ENCODE measurements around the gene ZDHHC8.
"Not testable (repeated sequence)": the region's sequence is repeated elsewhere in the genome, so short reads cannot be mapped to it uniquely, and the experiment has no call there.

Gene ZDHHC8

DNA sequence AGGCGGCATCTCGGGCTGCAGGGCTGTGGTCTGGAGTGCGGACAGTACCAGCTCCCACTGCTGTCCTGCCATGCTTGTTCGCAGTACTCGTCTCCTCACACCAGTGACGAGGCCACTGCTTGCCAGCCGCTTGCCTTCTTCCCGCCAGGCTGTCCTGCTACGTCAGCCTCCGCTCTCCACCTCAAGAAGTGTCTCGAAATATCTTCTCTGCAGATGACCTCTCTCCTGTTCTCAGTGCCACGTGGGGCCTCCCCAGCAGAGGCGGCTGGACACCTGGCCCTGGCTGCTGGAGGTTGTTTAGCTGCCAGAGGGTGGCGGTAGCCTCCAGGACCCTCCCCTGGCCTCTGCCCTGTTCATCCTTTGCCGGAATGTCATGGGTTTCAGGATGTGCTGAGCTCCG lies 22.3 kb downstream of the ZDHHC8 start:
- no peaks in the 10 kb centered on the region for H3K36me3 ChIP-seq (ENCODE audit: control insufficient read depth, insufficient read depth, low read length, severe bottlenecking)
- no peak overlapping the region for H3K4me3 ChIP-seq (ENCODE audit: low read length)
- H3K4me1 ChIP-seq (ENCODE audit: control insufficient read depth, insufficient read depth, low read length), result no peaks in the 10 kb centered on the region
- H3K9ac ChIP-seq (ENCODE audit: low read length), result no peak overlapping the region
- no peak for DNase-seq (ENCODE audit: low read depth)
- H3K27me3 ChIP-seq (replicated peaks; ENCODE audit: control insufficient read depth, insufficient read depth, low read length), result peaks cover 16% of the 10 kb centered on the region
- no peaks in the 10 kb centered on the region for H3K9me3 ChIP-seq (ENCODE audit: control insufficient read depth, low read length)

DNA sequence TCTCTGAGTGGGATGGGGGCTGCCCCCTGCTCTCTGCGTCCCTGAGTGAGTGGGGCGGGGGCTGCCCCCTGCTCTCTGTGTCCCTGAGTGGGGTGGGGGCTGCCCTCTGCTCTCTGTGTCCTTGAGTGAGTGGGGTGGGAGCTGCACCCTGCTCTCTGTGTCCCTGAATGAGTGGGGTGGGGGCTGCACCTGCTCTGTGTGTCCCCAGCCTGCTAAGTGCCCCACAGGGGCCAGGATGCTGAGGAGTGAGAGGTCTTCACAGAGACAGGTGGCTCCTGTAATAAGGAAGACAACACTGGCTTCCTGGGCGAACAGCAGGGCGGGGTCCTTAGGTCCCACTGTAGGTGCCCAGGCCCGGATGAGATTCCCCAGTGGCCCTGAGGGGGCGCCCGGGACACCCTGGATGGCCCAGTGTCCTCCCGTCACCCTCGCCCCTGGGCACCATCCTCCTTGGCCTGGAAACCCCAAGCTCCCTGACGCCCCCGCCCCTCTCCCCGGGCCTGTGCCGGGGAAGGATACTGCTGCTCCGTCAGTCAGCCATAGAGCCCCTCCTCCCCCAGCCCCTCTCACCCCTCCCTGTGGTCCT lies 23.1 kb downstream of the ZDHHC8 start:
- DNase-seq (ENCODE audit: low read depth), result no peak
- Histone ChIP-seq H3K36me3 (ENCODE audit: control insufficient read depth, insufficient read depth, low read length, severe bottlenecking) (no peaks in the 10 kb centered on the region), H3K4me1 (ENCODE audit: control insufficient read depth, insufficient read depth, low read length) (no peaks in the 10 kb centered on the region), H3K9ac (ENCODE audit: low read length) (no peak overlapping the region), H3K27me3 (replicated peaks; ENCODE audit: control insufficient read depth, insufficient read depth, low read length) (peaks cover 16% of the 10 kb centered on the region), H3K9me3 (ENCODE audit: control insufficient read depth, low read length) (no peaks in the 10 kb centered on the region), H3K4me3 (ENCODE audit: low read length) (no peak overlapping the region)

DNA sequence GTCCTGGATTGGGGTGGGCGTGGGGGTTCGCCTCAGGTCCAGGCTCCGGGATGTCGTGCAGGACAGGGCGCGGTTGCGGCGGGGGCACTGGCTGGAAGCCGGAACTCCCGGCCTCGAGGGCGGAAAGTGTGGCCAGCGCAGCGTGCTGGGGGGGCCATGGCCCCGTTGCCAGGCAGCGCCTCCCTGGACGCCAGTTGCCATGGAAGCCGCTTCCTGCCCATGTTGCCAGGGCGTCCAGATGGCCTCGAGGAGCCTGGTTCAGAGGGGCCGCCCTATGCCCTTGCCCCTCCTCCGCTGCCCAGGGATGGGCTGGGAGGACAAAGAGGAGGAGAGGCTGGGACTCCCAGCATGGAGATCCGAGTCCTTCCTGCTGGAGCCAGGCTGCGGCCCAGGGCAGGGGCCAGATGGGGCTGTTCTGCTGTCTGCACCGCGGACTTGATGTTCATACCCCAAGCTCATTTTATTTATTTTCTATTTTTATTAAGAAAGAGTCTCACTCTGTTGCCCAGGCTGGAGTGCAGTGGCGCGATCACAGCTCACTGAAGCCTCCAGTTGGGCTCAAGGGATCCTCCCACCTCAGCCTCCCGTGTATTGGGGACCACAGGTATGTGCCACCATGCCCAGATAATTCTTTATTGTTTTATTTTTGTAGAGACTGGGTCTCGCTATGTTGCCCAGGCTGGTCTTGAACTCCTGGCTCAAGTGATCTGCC lies 23.9 kb downstream of the ZDHHC8 start:
- no peak overlapping the region for H3K9ac ChIP-seq (ENCODE audit: low read length)
- no peaks in the 10 kb centered on the region for H3K36me3 ChIP-seq (ENCODE audit: control insufficient read depth, insufficient read depth, low read length, severe bottlenecking)
- no peak overlapping the region for H3K4me3 ChIP-seq (ENCODE audit: low read length)
- no peaks in the 10 kb centered on the region for H3K4me1 ChIP-seq (ENCODE audit: control insufficient read depth, insufficient read depth, low read length)
- H3K27me3 ChIP-seq (replicated peaks; ENCODE audit: control insufficient read depth, insufficient read depth, low read length), result peaks cover 21% of the 10 kb centered on the region
- peak; percentile 64 for DNase-seq (ENCODE audit: low read depth)
- no peaks in the 10 kb centered on the region for H3K9me3 ChIP-seq (ENCODE audit: control insufficient read depth, low read length)

DNA sequence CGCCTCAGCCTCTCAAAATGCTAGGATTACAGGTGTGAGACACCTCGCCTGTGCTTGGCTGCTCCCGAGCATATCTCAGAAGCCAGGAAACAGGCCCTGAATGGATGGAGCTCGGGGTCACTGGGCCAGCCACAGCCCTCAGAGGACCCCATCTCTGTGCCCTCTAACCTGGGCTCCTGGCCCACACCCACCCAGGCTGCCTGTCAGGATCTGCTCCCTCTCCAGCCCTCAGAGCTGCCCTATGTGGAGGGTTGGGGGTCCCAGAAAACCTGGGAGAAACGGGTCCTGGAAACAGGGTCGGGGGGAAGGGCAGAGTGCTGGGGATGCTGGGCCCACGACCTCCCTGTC lies 24.4 kb downstream of the ZDHHC8 start:
- H3K27me3 ChIP-seq (replicated peaks; ENCODE audit: control insufficient read depth, insufficient read depth, low read length), result peaks cover 25% of the 10 kb centered on the region
- H3K4me3 ChIP-seq (ENCODE audit: low read length), result no peak overlapping the region
- H3K9ac ChIP-seq (ENCODE audit: low read length), result no peak overlapping the region
- no peaks in the 10 kb centered on the region for H3K36me3 ChIP-seq (ENCODE audit: control insufficient read depth, insufficient read depth, low read length, severe bottlenecking)
- DNase-seq (ENCODE audit: low read depth), result no peak
- H3K9me3 ChIP-seq (ENCODE audit: control insufficient read depth, low read length), result no peaks in the 10 kb centered on the region
- no peaks in the 10 kb centered on the region for H3K4me1 ChIP-seq (ENCODE audit: control insufficient read depth, insufficient read depth, low read length)

DNA sequence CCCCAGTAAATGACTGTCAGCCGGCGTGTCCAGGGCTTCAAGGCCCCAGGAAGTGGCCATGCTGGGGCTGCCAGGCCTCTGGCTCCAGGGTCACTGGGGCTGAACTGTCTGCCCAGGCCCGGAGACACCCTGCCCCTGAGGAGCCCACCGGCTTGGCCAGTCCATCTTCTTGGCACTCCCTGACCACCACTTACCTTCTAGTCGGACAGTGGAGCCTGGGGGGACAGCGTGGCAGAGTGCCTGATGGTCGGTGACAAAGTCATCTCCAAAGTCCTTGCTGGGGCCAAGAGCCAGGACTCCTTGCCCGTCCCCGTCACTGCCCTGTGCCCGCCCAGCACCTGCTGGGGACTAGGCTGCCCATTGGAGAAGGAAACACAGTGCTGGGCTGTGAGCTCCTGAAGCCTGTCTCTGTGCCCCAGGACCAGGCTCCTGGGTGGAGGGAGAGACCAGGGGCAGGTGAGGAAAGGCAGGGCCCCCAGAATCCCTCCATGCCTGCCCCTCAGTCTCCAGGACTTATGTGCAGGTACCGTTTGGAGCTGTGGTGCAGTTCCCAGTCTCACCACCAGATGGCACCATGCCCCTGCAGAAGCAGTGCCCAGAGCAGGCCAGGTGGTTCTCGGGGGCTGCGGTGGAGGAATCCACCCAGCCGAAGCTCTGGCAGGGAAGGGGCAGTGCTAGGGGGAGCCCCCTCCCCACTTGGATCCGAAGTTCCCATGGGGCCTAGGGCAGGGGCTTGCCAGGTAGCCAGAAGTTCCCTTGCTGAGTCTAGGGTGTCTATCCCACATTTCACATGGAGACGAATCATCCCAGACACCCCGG lies 25.2 kb downstream of the ZDHHC8 start:
- no peak overlapping the region for H3K4me3 ChIP-seq (ENCODE audit: low read length)
- DNase-seq (ENCODE audit: low read depth), result peak; percentile 84
- H3K9ac ChIP-seq (ENCODE audit: low read length), result no peak overlapping the region
- H3K36me3 ChIP-seq (ENCODE audit: control insufficient read depth, insufficient read depth, low read length, severe bottlenecking), result no peaks in the 10 kb centered on the region
- H3K27me3 ChIP-seq (replicated peaks; ENCODE audit: control insufficient read depth, insufficient read depth, low read length), result peaks cover 29% of the 10 kb centered on the region
- H3K4me1 ChIP-seq (ENCODE audit: control insufficient read depth, insufficient read depth, low read length), result no peaks in the 10 kb centered on the region
- no peaks in the 10 kb centered on the region for H3K9me3 ChIP-seq (ENCODE audit: control insufficient read depth, low read length)

DNA sequence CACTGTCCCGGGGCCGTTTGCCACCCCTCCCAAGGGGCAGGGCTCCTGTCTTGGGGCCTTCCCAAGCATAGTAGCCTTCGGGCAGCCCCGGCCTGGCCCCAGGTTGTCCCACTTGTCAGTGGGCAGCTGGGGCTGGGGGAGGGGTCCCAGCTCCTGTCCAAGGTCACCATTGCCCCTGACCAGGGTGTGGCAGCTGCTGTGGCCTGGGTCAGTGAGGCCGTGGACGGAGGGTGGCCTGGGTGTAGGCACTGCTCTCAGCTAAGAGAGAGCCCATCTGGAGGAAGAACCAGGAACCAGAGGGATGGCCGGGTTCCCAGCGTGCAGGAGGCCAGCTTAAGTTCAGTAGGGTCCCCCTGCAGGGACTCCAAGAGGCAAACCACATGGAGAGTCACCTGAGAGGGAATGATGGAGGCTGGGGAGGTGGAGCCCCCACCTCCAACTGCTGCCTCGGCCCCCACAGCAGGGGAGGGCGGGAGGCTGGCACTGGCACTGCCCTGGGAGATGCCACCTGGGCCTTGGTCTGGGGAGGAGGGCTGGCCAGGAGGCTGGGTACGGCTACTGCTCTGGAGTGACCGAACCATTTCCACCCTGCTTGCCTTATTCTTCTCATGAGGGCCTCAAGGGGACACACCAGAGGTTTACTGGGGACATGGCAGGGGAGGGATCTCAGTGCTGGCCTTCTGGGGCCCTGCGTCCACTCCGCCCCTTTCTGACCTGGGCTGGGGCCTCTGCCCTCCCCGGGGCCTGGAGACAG lies 26.0 kb downstream of the ZDHHC8 start:
- no peak overlapping the region for H3K9ac ChIP-seq (ENCODE audit: low read length)
- no peaks in the 10 kb centered on the region for H3K4me1 ChIP-seq (ENCODE audit: control insufficient read depth, insufficient read depth, low read length)
- DNase-seq (ENCODE audit: low read depth), result no peak
- H3K36me3 ChIP-seq (ENCODE audit: control insufficient read depth, insufficient read depth, low read length, severe bottlenecking), result no peaks in the 10 kb centered on the region
- H3K4me3 ChIP-seq (ENCODE audit: low read length), result no peak overlapping the region
- no peaks in the 10 kb centered on the region for H3K9me3 ChIP-seq (ENCODE audit: control insufficient read depth, low read length)
- H3K27me3 ChIP-seq (replicated peaks; ENCODE audit: control insufficient read depth, insufficient read depth, low read length), result peaks cover 29% of the 10 kb centered on the region

DNA sequence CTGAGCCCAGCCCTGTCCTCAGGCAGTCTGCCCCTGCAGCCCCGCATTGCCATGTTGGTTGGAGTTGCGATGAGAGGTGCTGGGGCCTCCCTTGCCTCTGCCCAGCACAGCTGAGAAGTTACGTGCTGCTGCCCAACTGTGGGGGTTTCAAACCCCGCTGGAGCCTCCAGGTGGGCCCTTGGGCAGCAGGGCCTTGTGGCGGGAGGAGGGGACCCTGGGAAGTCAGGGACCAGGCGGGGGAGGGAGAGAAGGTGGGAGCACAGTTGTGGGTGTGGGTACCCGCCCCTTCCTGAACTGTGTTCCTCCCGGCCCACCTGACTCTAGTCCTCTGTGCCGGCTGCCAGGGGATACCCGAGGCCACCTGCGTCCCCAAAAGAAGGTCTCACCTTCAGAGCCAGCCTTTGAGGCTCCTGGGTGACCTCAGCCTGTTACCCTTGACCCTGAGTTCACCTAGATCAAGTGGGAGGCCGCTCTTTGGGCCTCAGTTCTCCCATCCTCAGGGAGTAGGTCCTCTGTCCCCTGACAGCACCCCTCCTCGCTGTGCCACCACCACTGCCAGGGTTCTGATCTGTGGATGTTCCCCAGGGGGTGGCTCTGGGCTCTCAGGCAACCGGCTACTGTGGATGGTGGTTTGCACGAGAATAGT lies 26.9 kb downstream of the ZDHHC8 start:
- Histone ChIP-seq H3K4me1 (ENCODE audit: control insufficient read depth, insufficient read depth, low read length) (no peaks in the 10 kb centered on the region), H3K9ac (ENCODE audit: low read length) (no peak overlapping the region), H3K4me3 (ENCODE audit: low read length) (no peak overlapping the region), H3K27me3 (replicated peaks; ENCODE audit: control insufficient read depth, insufficient read depth, low read length) (peaks cover 29% of the 10 kb centered on the region), H3K36me3 (ENCODE audit: control insufficient read depth, insufficient read depth, low read length, severe bottlenecking) (no peaks in the 10 kb centered on the region), H3K9me3 (ENCODE audit: control insufficient read depth, low read length) (no peaks in the 10 kb centered on the region)
- DNase-seq (ENCODE audit: low read depth), result no peak

DNA sequence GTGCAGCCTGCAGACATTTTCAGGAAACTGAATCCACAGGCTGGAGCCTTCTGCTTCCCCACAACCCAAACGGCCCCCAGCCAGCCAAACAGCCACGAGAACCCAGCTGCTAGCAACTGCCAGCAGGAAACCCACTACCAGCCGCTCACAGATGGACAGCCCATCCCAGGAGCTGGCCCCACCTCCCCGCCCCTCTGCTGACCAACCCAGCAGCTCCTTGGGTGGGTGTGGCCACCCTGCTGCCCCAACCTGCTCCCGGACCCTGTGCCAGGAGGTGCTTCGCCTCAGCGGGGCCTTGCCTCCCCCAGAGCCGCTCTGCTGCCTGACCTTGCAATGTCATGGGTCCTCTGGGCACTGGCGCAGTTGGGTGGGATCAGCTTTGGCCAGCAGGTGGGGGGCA lies 27.5 kb downstream of the ZDHHC8 start:
- peaks cover 29% of the 10 kb centered on the region for H3K27me3 ChIP-seq (replicated peaks; ENCODE audit: control insufficient read depth, insufficient read depth, low read length)

DNA sequence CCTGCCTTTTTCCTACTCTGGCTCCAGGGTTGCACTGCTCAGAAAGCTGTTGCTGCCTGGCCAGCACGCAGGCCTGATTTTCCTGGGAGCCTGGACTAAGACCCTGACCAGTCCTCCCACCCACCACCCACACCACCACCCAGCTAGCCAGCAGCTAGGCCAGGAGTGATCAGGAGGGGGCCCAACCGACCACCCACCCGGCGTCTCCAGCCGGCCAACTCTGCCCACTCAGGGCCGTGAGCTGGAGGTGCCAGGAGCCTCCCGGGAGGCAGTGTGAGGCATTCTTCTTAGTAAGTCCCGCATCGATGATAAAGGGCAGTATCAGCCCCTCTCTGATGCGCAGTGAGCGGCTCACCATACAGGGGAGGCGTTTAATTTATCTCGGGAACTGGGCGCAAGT lies 27.9 kb downstream of the ZDHHC8 start:
- not testable (repeated sequence) for DNase-seq (ENCODE audit: low read depth); H3K9ac ChIP-seq (ENCODE audit: low read length); H3K9me3 ChIP-seq (ENCODE audit: control insufficient read depth, low read length); H3K4me1 ChIP-seq (ENCODE audit: control insufficient read depth, insufficient read depth, low read length); H3K4me3 ChIP-seq (ENCODE audit: low read length); H3K36me3 ChIP-seq (ENCODE audit: control insufficient read depth, insufficient read depth, low read length, severe bottlenecking)
- H3K27me3 ChIP-seq (replicated peaks; ENCODE audit: control insufficient read depth, insufficient read depth, low read length), result peaks cover 29% of the 10 kb centered on the region

More for the DNA sequence above, 27.5 kb downstream of the ZDHHC8 start:
- Histone ChIP-seq H3K9ac (ENCODE audit: low read length) (no peak overlapping the region), H3K36me3 (ENCODE audit: control insufficient read depth, insufficient read depth, low read length, severe bottlenecking) (no peaks in the 10 kb centered on the region), H3K4me3 (ENCODE audit: low read length) (no peak overlapping the region), H3K4me1 (ENCODE audit: control insufficient read depth, insufficient read depth, low read length) (no peaks in the 10 kb centered on the region), H3K9me3 (ENCODE audit: control insufficient read depth, low read length) (no peaks in the 10 kb centered on the region)
- DNase-seq (ENCODE audit: low read depth), result no peak

DNA sequence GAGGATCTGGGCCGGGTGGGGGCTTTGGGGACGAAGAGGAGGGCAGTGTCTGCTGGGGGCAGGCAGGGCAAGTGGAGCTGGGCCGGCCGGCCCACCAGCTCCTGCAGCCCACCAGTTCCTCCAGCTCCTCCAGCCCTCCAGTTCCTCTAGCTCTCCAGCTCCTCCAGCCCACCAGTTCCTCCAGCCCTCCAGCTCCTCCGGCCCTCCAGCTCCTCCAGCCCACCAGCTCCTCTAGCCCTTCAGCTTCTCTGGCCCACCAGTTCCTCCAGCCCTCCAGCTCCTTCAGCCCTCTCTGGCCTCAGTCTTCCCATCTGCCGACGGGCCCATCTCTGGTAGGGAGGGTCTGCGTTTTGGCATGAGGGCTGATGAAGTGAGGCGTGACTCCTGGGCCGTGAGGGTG lies 28.4 kb downstream of the ZDHHC8 start:
- Histone ChIP-seq H3K36me3 (ENCODE audit: control insufficient read depth, insufficient read depth, low read length, severe bottlenecking) (no peaks in the 10 kb centered on the region), H3K4me3 (ENCODE audit: low read length) (no peak overlapping the region), H3K4me1 (ENCODE audit: control insufficient read depth, insufficient read depth, low read length) (no peaks in the 10 kb centered on the region), H3K9ac (ENCODE audit: low read length) (no peak overlapping the region), H3K27me3 (replicated peaks; ENCODE audit: control insufficient read depth, insufficient read depth, low read length) (peaks cover 29% of the 10 kb centered on the region), H3K9me3 (ENCODE audit: control insufficient read depth, low read length) (no peaks in the 10 kb centered on the region)
- no peak for DNase-seq (ENCODE audit: low read depth)

DNA sequence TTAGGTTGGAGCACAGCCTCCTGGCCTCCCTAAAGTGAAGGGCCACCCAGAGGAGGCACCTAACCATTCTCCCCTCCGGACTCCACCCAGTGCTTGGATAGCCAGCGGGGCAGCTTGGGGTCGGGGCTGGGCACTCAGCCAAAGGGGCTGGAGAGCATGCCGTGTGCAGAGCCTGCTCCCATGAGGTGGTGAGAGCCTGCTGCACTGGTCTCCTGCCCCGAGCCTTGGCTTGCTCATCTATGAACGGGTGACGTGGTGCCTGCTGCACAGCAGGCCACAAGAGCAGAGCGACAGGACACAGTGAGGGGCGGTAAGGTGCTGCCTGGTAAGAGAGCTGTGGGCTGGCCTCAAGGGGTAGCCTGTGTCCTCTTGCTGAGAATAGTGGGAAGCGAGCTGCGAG lies 33.3 kb downstream of the ZDHHC8 start:
- Histone ChIP-seq H3K9me3 (ENCODE audit: control insufficient read depth, low read length) (no peaks in the 10 kb centered on the region), H3K4me1 (ENCODE audit: control insufficient read depth, insufficient read depth, low read length) (no peaks in the 10 kb centered on the region), H3K4me3 (ENCODE audit: low read length) (no peak overlapping the region), H3K27me3 (replicated peaks; ENCODE audit: control insufficient read depth, insufficient read depth, low read length) (peaks cover 40% of the 10 kb centered on the region), H3K36me3 (ENCODE audit: control insufficient read depth, insufficient read depth, low read length, severe bottlenecking) (no peaks in the 10 kb centered on the region), H3K9ac (ENCODE audit: low read length) (no peak overlapping the region)
- DNase-seq (ENCODE audit: low read depth), result no peak
